Measurements from ENCODE around the gene OSR1. TPM values are rescaled to one million over a fixed set of nuclear protein-coding genes. Genes with fewer than 3 reads are reported as not detected.

Gene OSR1
- total and polyA plus RNA-seq, 2 of the 4 experiments (the other 2 are of a cell fraction): 12.4 to 48.0 TPM

DNA sequence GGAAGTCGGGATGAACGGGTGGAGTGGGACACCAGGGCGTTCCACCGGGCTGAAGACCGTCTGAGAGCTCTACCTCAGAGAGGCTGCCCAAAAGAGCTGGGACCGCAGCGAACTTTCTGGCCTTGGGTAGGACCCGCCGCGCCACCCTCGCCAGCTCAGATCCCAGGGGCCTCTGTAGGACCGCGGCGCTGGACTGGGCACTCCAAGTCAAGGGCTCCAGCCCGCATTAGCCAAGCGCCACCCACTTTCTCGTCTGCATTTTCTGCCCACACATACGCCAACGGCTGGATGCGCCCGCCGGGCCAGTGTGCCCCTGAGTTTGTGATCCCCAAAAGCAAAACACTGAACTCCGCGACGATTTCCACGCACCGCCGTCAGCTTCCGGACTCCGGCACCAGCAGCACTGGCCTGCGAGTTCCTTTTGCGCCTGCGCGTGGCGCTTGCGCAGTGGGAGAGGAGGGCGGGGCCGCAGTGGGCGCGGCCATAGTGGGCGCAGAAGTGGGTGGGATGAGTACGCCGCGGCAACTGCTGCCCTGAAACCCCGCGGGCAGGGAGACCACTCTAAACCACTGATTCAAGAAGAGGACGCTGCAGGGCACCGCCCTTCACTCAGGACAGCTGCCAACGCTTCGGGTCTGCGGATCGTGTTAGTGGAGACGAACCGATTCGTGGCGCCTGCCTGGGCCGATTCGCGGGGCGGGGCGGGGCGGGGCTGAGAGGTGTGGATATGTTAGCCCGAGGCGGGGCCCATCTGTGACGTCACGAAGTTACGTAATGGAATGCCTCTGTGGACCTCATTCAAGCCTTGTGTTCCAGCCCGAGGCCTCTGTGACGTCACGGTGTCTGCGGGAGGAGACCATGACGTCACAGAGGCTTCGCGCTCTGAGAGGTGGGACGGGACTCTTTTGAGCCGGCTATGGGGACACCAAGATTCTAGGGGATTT lies 10.5 kb downstream of the OSR1 start:
- 0% methylated on average over 19 of the region's 76 CpGs; no CpG with 5 or more reads in 1 of the 2 experiments for WGBS, 2 experiments (ENCODE audit: extremely low coverage in 2 of 2, insufficient read length in 1 of 2)
- TSS peak; percentile 65 for BruUV-seq (replicated peaks)
- in situ Hi-C loops (cut with MboI; ENCODE audit: low sequenced_read_pairs): no loop called here
- H4K5ac ChIP-seq (ENCODE audit: low read depth, low read length): peak overlapping the region; percentile 92
- peak; percentile 94 for ATAC-seq (ENCODE audit: low read depth)
- H2AK5ac ChIP-seq (ENCODE audit: low read depth, low read length): peak overlapping the region; percentile 57
- peaks cover 4% of the 10 kb centered on the region; the same call in 1 of the 2 replicates for H4K20me1 ChIP-seq (ENCODE audit: insufficient read depth, low read length)
- peak overlapping the region; percentile 76 for H3K4me3 ChIP-seq (ENCODE audit: insufficient read depth, low read depth, low read length)
- H2BK20ac ChIP-seq (ENCODE audit: low read depth, low read length): peak overlapping the region; percentile 76; the same call in 1 of the 2 replicates
- peak overlapping the region; percentile 93; the same call in 2 of the 3 replicates for H2BK15ac ChIP-seq (ENCODE audit: low read depth, low read length)
- peak overlapping the region; percentile 98 for H3K9ac ChIP-seq (ENCODE audit: low read depth, low read length)
- H4K8ac ChIP-seq (ENCODE audit: low read depth in 2 of 2, low read length in 2 of 2): peak overlapping the region; percentile 96
- peak overlapping the region; percentile 95 for H4K91ac ChIP-seq (ENCODE audit: insufficient read depth, low read depth, low read length)
- peak overlapping the region; percentile 94 for H3K56ac ChIP-seq (ENCODE audit: extremely low read depth, insufficient read depth, low read length)
- peak overlapping the region; percentile 95 for H3K18ac ChIP-seq (ENCODE audit: low read depth, low read length)
- no peaks in the 10 kb centered on the region for H3K9me3 ChIP-seq (ENCODE audit: control insufficient read depth, insufficient read depth, low read length)
- intact Hi-C loops (cut with micrococcal nuclease): loop anchor here (5.0 kb wide), 1 partner anchor 111 kb away; no protein-coding TSS in a partner anchor
- peaks cover 34% of the 10 kb centered on the region for H3K36me3 ChIP-seq (ENCODE audit: control insufficient read depth, insufficient read depth, low read length)
- H3K23ac ChIP-seq (ENCODE audit: low read depth, low read length): peak overlapping the region; percentile 89
- H3K9me1 ChIP-seq (ENCODE audit: insufficient read depth, low read length): peaks cover 9% of the 10 kb centered on the region
- H2AK9ac ChIP-seq (replicated peaks; ENCODE audit: low read depth, low read length, poor library complexity): peak overlapping the region; percentile 39
- peak overlapping the region; percentile 91 for H3K4me2 ChIP-seq (ENCODE audit: low read depth, low read length)
- H2BK5ac ChIP-seq (ENCODE audit: low read depth, low read length, poor library complexity, severe bottlenecking): peak overlapping the region; percentile 95
- CTCF ChIA-PET: no interaction called here
- H3K79me1 ChIP-seq (ENCODE audit: low read depth in 1 of 2, low read length in 2 of 2): peaks cover 28 to 37% of the 10 kb centered on the region in 2 experiments
- H3K14ac ChIP-seq (replicated peaks; ENCODE audit: low read depth, low read length): peak overlapping the region; percentile 94
- DNase-seq: peak; percentile 98
- no peaks in the 10 kb centered on the region for H3K27me3 ChIP-seq (ENCODE audit: control insufficient read depth, insufficient read depth, low read length)
- dilution Hi-C loops (cut with HindIII; ENCODE audit: low sequenced_read_pairs, unreplicated experiment): no loop called here
- POLR2A ChIA-PET (ENCODE audit: unreplicated experiment): interaction anchor here (0.6 to 1.1 kb wide), 4 partner anchors 10 to 207 kb away, joined by 3 to 5 read pairs (median 4); partner anchors contain the start of gene OSR1
- no peaks in the 10 kb centered on the region; the same call in 1 of the 2 replicates for H3K4me1 ChIP-seq (ENCODE audit: control insufficient read depth, insufficient read depth, low read length)
- peak overlapping the region; percentile 97 for H3K27ac ChIP-seq (ENCODE audit: insufficient read depth, low read length)
- peak overlapping the region; percentile 94 for H3K4ac ChIP-seq (ENCODE audit: low read depth, low read length)
- H2AFZ ChIP-seq (replicated peaks; ENCODE audit: low read length, poor library complexity): peak overlapping the region; percentile 96
- H2BK120ac ChIP-seq (ENCODE audit: low read depth, low read length): peak overlapping the region; percentile 91
- TF ChIP-seq, protein P1, sequence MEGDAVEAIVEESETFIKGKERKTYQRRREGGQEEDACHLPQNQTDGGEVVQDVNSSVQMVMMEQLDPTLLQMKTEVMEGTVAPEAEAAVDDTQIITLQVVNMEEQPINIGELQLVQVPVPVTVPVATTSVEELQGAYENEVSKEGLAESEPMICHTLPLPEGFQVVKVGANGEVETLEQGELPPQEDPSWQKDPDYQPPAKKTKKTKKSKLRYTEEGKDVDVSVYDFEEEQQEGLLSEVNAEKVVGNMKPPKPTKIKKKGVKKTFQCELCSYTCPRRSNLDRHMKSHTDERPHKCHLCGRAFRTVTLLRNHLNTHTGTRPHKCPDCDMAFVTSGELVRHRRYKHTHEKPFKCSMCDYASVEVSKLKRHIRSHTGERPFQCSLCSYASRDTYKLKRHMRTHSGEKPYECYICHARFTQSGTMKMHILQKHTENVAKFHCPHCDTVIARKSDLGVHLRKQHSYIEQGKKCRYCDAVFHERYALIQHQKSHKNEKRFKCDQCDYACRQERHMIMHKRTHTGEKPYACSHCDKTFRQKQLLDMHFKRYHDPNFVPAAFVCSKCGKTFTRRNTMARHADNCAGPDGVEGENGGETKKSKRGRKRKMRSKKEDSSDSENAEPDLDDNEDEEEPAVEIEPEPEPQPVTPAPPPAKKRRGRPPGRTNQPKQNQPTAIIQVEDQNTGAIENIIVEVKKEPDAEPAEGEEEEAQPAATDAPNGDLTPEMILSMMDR (conservative IDR thresholded peaks at IDR 0.05; ENCODE audit: low read depth, low read length): no peak
- TF ChIP-seq MAZ (IDR thresholded peaks at IDR 0.05; ENCODE audit: borderline replicate concordance, low read depth, low read length) (no peak), NFE2L2 (IDR thresholded peaks at IDR 0.05; ENCODE audit: low read depth, low read length) (peak; percentile 37; the same call in 1 of the 2 replicates), RCOR1 (IDR thresholded peaks at IDR 0.05; ENCODE audit: insufficient replicate concordance, low read length) (peak; percentile 87), SMC3 (IDR thresholded peaks at IDR 0.05; ENCODE audit: low read depth, low read length) (peak; percentile 24; the same call in 1 of the 2 replicates), CEBPB (IDR thresholded peaks at IDR 0.05; ENCODE audit: low read depth, low read length) (peak; percentile 89), MAFK (IDR thresholded peaks at IDR 0.05; ENCODE audit: low read depth, low read length) (no peak), BHLHE40 (IDR thresholded peaks at IDR 0.05; ENCODE audit: low read depth, low read length) (no peak), CHD1 (IDR thresholded peaks at IDR 0.05; ENCODE audit: low read depth, low read length) (no peak), FOS (IDR thresholded peaks at IDR 0.05; ENCODE audit: low read depth, low read length) (0 out of 2 replicates have a peak, but pooled peaks have one; percentile 7)
- TF ChIP-seq, protein P2, sequence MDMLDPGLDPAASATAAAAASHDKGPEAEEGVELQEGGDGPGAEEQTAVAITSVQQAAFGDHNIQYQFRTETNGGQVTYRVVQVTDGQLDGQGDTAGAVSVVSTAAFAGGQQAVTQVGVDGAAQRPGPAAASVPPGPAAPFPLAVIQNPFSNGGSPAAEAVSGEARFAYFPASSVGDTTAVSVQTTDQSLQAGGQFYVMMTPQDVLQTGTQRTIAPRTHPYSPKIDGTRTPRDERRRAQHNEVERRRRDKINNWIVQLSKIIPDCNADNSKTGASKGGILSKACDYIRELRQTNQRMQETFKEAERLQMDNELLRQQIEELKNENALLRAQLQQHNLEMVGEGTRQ (IDR thresholded peaks at IDR 0.05; ENCODE audit: low read depth, low read length): no peak
- TF ChIP-seq, protein P3, sequence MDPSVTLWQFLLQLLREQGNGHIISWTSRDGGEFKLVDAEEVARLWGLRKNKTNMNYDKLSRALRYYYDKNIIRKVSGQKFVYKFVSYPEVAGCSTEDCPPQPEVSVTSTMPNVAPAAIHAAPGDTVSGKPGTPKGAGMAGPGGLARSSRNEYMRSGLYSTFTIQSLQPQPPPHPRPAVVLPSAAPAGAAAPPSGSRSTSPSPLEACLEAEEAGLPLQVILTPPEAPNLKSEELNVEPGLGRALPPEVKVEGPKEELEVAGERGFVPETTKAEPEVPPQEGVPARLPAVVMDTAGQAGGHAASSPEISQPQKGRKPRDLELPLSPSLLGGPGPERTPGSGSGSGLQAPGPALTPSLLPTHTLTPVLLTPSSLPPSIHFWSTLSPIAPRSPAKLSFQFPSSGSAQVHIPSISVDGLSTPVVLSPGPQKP (IDR thresholded peaks at IDR 0.05; ENCODE audit: borderline replicate concordance, low read depth, low read length): no peak

All from IMR-90 (cell line).